ENCODE results near the gene ASIC4.

ASIC4 gene

DNA sequence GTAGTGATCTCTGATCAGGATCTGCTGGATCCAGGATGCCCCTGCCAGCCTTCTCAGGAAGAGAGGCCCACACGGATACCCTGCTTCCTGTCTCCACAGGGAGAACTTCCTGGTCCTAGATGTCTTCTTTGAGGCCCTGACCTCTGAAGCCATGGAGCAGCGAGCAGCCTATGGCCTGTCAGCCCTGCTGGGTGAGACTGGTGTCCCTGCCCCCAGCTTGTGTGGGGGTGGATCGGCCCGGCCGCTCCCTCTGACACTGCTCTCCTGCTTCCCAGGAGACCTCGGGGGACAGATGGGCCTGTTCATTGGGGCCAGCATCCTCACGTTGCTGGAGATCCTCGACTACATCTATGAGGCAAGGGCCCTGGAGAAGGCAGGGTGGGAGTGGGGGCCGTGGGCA lies 22.7 kb downstream of the ASIC4 start:
- DNase-seq (ENCODE audit: low read depth) = no peak

DNA sequence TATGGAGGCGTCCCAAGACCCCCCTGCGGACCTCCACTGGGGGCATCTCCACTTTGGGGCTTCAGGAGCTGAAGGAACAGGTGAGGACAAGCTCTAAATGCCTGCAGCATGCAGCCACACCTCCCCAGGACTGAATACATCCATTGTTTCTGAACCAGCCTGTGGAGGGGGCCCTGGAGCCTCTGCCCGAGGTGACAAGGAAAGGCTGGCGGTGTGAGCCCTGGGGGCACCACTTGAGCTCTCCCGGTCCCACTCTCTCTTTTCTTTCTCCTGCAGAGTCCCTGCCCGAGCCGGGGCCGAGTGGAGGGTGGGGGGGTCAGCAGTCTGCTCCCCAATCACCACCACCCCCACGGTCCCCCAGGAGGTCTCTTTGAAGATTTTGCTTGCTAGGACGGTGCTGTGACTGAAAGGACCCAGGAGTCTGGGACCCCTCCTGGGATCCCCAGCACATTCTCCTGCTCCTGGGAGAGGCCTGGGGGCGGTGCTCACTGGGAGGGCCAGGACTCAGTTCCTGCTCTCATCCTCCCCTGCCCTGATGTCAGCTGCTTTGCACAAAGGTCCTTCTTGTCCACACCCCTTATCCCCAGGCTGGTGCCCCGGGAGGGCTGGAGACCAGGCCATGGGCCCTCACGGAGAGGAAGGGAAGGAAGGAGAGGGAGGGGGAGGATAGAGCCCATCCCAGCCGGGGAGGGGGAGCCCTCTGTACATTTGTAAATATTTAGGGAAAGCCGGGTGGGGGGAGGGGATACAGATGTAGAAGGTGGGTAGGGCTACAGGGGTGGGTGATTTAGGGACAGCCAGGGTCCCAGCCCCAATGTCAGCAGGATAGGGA lies 23.6 kb downstream of the ASIC4 start:
- no peak for DNase-seq (ENCODE audit: low read depth)

DNA sequence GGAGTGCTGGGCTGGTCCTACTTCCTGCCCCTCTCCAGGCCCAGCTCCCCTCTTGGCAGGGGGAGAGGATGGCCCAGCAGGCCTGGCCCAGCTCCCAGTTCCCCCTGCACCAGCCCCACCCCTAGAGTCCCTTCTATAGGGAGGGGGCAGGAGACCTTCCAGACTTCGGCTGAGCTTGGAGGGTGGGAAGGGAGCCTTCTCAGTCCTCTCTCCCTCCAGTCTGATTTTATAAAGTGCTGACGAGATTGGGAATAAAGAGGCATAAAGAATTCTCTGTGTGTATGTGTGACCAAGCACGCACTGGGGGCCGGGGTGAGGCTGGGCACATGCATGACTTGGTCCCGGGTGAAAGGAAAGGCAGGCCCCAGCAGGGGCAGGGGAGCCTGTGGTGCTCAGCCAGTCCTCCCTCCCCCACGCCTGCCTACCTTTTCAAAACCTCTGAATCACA lies 24.2 kb downstream of the ASIC4 start:
- DNase-seq (ENCODE audit: low read depth) = no peak

DNA sequence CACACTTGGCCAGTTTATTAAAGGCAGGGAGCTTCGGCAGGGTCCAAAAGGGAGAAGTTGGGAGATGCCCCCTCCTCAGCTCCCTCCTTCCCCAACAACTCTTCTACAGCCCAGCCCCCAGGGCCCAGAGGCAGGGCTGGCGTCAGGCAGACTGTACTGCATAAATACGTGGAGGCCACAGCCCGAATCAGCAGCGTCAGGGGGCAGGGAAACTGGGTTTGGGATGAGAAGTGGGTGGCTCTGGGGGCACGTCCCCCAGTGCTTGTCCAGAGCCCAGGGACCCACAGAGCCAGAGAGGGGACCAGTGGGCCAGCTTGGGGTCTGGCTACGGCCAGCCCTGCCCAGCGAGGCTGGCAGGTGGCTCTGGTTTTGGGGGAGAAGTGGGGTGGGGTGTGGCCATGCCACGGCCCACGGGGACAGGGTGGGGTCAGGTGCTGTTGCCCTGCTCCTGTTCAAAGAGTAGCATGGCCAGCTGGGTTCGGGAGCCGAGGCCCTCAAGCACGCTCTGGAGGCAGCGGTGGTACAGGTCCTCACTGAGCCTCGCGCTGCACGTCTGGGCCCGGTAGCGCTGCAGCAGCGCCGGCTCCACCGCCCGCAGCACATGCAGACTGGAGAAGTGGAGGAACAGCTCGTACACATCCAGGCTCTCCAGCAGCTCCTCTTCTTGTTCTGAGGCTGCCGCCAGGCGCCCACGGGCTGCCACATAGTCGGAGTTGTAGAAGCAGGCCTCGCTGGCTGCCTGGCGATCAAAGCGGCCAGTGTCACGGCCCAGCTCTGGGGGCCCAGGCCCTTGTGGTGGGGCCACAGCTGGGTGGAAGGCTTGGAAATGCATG lies 24.9 kb downstream of the ASIC4 start:
- no peak for DNase-seq (ENCODE audit: low read depth)

DNA sequence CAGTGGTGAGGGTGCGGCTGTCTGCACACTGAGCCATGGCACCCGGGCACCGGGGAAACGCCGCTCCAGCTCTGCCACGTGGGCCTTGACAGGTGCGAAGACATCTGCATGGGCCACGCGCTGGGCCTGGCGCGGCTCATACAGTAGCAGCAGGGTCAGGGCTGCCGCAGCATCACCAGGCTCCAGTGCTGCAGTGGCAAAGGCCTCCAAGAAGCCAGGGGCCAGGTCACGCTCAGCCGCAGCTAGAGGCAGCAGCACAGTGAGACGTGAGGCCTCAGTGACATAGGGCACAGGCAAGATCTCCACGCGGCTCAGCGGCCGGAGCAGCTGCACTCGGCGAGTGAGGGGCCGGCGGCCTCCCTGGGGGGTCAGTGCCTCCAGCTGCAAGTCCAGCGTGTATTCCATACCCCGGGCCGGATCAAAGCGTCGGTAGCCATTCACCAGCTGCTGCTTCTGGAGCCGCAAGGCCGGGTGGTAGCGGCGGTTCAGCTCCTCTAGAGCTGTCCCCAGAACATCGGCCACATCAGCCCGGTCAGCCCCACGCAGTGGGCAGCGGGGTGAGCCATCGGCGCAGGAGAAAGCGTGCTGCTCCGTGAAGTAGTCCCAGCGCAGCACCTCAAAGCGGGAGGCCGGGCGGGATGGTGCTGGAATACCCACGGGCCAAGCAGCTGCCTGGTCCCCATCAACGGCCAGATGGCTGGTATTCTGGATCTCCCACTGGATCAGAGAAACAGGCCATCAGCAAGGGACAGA lies 25.8 kb downstream of the ASIC4 start:
- no peak for DNase-seq (ENCODE audit: low read depth)

GRCh38 chr2:219540784-219541504 lies 26.7 kb downstream of the ASIC4 start:
- DNase-seq (ENCODE audit: low read depth) = no peak

DNA sequence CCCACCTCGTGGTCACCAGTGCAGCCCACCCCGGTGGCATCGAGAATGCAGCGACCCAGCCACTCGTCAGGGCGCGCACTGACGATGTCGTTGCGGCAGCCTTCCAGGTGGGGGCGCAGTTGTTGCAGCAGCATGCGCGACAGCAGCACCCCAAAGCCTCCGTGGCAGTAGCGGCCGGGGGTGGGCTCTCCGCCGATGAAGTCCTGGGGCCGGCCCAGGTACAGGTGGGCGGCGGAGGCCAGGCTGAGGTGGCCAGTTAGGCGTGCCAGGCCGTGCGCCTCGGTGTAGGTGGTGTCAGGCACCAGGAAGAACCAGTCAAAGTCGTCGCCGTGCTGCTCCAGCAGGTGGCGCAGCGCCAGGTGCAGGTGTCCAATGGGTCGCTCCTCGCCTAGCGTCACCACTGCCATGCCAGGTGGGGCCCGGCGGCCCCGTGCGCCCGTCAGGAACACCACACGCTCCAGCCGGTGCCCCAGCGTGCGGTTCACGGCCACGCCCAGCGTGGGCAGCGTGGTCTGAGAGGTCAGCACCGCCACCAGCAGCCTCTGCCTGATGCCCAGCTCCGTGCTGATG lies 27.4 kb downstream of the ASIC4 start:
- peak; percentile 70 for DNase-seq (ENCODE audit: low read depth)

GRCh38 chr2:219542931-219543595 lies 28.8 kb downstream of the ASIC4 start:
- DNase-seq (ENCODE audit: low read depth) = no peak

- DNase-seq (ENCODE audit: low read depth) = peak; percentile 80
Measured at GRCh38 chr2:219543596-219544358, 29.5 kb downstream of the ASIC4 start, which contains the start of the genes CHPF and TMEM198. CHPF (minus strand) TSS chr2:219543809; CDS start chr2:219543538, 271 bp downstream. TMEM198 (plus strand) TSS chr2:219544028; CDS start chr2:219544728, 700 bp downstream.

- no peak for DNase-seq (ENCODE audit: low read depth)
Measured at GRCh38 chr2:219544567-219544966, 30.3 kb downstream of the ASIC4 start.

- no peak for DNase-seq (ENCODE audit: low read depth)
Measured at GRCh38 chr2:219545295-219545942, 31.1 kb downstream of the ASIC4 start.

DNA sequence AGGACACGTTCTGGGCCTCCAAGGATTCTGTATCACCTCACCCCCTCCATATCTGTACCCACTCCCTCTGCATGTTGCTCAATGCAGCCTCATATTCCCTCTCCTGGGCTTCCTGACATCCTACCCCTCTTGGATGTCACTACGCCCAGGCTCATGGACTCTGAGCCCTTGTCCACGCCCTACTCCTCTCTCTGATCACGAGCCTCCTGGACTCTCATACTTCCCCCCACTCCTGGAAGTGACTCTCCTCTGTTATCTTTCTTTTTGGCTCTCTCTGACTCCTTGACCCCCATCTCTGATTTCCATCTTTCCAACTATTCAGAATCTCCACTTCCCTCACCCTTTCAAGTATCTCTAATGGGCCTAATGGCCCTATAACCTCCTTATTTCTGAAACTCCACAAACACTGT lies 31.7 kb downstream of the ASIC4 start:
- no peak for DNase-seq (ENCODE audit: low read depth)

GRCh38 chr2:219547621-219548020 lies 33.3 kb downstream of the ASIC4 start:
- DNase-seq (ENCODE audit: low read depth) = no peak

DNA sequence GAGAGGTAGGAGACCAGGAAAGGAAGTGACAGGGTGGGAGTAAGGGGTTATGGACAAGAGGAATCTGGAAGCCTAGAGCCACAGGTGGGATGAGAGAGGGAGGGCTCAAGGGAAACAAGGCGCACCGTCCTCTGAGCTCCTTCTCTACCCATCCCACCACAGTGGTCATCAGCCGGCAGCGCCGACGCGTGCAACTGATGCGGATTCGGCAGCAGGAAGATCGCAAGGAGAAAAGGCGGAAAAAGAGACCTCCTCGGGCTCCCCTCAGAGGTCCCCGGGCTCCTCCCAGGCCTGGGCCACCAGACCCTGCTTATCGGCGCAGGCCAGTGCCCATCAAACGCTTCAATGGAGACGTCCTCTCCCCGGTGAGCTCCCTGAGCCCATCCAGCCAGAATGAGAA lies 34.7 kb downstream of the ASIC4 start:
- DNase-seq (ENCODE audit: low read depth) = no peak

DNA sequence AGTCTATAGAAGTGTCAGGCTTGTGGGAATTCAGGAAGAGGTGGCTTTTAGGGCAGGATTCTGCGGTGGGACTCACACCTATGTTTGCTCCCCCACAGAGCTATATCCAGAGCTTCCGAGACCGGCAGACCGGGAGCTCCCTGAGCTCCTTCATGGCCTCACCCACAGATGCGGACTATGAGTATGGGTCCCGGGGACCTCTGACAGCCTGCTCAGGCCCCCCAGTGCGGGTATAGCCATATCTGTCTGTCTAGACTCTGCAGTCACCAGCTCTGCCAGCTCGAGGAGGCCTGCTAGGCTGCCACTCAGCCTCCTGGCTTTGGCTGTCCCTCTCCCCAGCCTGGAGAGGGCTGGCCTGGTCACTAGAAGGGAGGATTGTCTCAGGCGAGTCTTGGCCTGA lies 35.3 kb downstream of the ASIC4 start:
- DNase-seq (ENCODE audit: low read depth) = no peak

DNA sequence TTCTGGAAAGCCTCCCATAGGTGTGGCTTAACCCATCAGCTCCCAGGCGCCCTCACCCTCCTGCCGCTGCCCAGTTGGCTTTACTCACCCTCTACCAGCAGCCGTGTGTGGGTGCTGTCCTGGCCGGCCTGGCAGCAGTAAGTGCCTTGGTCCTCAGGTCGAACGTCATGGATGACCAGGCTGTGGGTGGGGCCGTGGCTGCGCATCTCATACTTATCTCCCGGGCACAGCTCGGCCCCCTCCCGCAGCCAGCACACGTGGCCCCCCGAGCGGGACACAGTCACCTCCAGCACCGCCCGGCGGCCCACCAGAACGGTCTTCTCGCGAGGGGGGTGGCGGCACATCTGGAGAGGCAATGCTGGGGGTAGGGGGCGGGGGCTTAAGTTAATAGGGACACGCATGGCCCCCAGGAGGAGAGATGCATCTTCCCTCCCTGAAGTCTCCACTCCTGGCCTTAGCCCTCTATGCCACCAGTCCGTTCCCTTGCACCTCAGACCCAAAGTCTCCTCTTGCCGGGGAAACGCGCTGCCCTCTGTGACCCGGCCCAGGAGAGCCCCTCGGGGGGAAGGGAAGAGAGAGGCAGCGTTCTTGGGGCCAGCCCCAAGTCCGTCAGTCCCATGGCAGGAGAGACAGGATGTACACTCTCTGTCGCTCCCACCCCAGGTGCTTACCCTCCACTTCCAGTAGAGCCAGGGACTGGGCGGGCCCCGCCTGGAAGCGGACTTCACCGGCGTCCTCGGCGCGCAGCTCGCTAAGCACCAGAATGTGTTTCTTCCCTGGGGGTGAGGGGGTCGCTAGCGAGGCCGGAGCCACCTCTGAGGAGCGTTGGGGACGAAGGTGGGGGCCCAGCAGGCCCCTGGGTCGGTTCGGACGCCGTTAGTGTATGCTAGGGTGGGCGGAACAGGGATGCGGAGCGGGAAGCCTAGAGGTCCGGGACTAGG lies 37.4 kb downstream of the ASIC4 start:
- DNase-seq (ENCODE audit: low read depth) = no peak

- DNase-seq (ENCODE audit: low read depth) = peak; percentile 64
Measured at GRCh38 chr2:219552382-219553167, 38.3 kb downstream of the ASIC4 start.

GRCh38 chr2:219553168-219553417 lies 38.8 kb downstream of the ASIC4 start:
- no peak for DNase-seq (ENCODE audit: low read depth)

Data from stimulated activated CD8-positive, alpha-beta memory T cell treated with anti-CD3 and anti-CD28 coated beads, Interleukin-12 subunit alpha, Interleukin-12 subunit beta, amount 100 ng/mL, for 4 hours (primary cell).